K562 (cell line): Measurements from ENCODE around the gene RASD2. TPM values are rescaled to one million over a fixed set of nuclear protein-coding genes. Genes with fewer than 3 reads are reported as not detected.
A peak's percentile ranks its signal among the peaks of the same experiment; 100 is the strongest.

Experiments
- NR2C2 ChIP-seq, 2 experiments: fragments of 200-800 bp in 1 of 2; sonication (Bioruptor generic) in 1 of 2; sonication (generic) in 1 of 2; formaldehyde crosslinking in 1 of 2; IDR thresholded peaks; 2 replicates each; pipeline versions ENCODE4 v1.6.1 to v1.8.0; 2016 to 2022; ENCODE audit warnings: mild to moderate bottlenecking in 1 of 2, missing compliant biosample characterization in 1 of 2, missing genetic modification characterization in 1 of 2, missing genetic modification reagents in 1 of 2
- PHF20 ChIP-seq: fragments of 450-650 bp; IDR thresholded peaks from 2 replicates; pipeline ENCODE4 v1.6.1; 2018; ENCODE audit not compliant: partially characterized antibody
- PYGO2 ChIP-seq: fragments of 450-650 bp; IDR thresholded peaks from 2 replicates; pipeline ENCODE4 v1.6.1; 2016; ENCODE audit warnings: mild to moderate bottlenecking, missing genetic modification characterization, moderate library complexity, missing compliant biosample characterization
- RAD21 ChIP-seq, 2 experiments: fragments of 250-450 bp in 1 of 2; fragments of 450-650 bp in 1 of 2; sonication (Bioruptor Pico) in 1 of 2; formaldehyde crosslinking in 1 of 2; IDR thresholded peaks in 1 of 2; conservative IDR thresholded peaks in 1 of 2; 2 replicates each; pipeline versions ENCODE4 v1.4.0 to v1.8.0; 2020 to 2022; ENCODE audit warnings: mild to moderate bottlenecking in 2 of 2, moderate library complexity in 1 of 2
- TRIM24 ChIP-seq, 2 experiments: fragments of 450-650 bp; IDR thresholded peaks; 2 replicates each; pipeline ENCODE4 v1.6.1; 2016
- ZBTB7A ChIP-seq: IDR thresholded peaks from 2 replicates; pipeline ENCODE4 v1.6.1; 2011; ENCODE audit warnings: low read depth, mild to moderate bottlenecking, low read length, moderate library complexity, borderline replicate concordance; ENCODE audit not compliant: control insufficient read depth
- ZNF224 ChIP-seq: sonication (generic); formaldehyde crosslinking; IDR thresholded peaks from 2 replicates; pipeline ENCODE4 v1.8.0; 2022; ENCODE audit warnings: mild to moderate bottlenecking, missing genetic modification reagents
- ZNF23 ChIP-seq: fragments of 250-450 bp; sonication (Bioruptor Pico); IDR thresholded peaks from 2 replicates; pipeline ENCODE4 v1.4.0; 2020; ENCODE audit warnings: mild to moderate bottlenecking
- polyA plus RNA-seq, 8 experiments: library from polyadenylated mRNA; depleted of rRNA in 4 of 8; stranded (reverse) in 5 of 8; unstranded in 3 of 8; fragments of >200 nt; fragmentation: Nextera tagmentation in 2 of 8; fragmentation: Illumina TruSeq in 1 of 8; extraction: Ambion mirVana in 2 of 8; extraction: Trizol in 1 of 8; gene quantifications; 2 replicates each; pipeline versions ENCODE4 v1.2.1 to v1.2.3, GENCODE V29; 2011 to 2014; ENCODE audit warnings: inconsistent platforms in 1 of 8, missing spikeins in 1 of 8
- total RNA-seq, 7 experiments: library from RNA; depleted of rRNA in 6 of 7; stranded (reverse); fragments of >200 nt in 6 of 7; fragmentation: Illumina TruSeq in 2 of 7; extraction: Trizol in 2 of 7; gene quantifications; 2 replicates each; pipeline versions ENCODE4 v1.2.1 to v1.2.3, GENCODE V29; 2011 to 2021; ENCODE audit warnings: low replicate concordance in 1 of 7
- TF ChIP-seq, protein P1 (sequence below): fragments of 450-650 bp; IDR thresholded peaks from 2 replicates; pipeline ENCODE4 v1.6.1; 2016; ENCODE audit warnings: low read depth
- TF ChIP-seq, protein P2 (sequence below): fragments of 250-450 bp; sonication (Bioruptor Pico); IDR thresholded peaks from 2 replicates; pipeline ENCODE4 v1.8.0; 2021; ENCODE audit warnings: mild to moderate bottlenecking, moderate library complexity
- TF ChIP-seq, protein P3 (sequence below), 2 experiments: fragments of 450-650 bp; conservative IDR thresholded peaks; 2 replicates each; pipeline ENCODE4 v1.6.1; 2017; ENCODE audit warnings: mild to moderate bottlenecking in 2 of 2, moderate library complexity in 2 of 2
- TF ChIP-seq, protein P4 (sequence below): fragments of 450-650 bp; IDR thresholded peaks from 2 replicates; pipeline ENCODE4 v1.6.1; 2016

Gene RASD2
- total and polyA plus RNA-seq, 9 of the 15 experiments (the other 6 are each of a cell fraction or from before 2014, with no cell fraction given) = 0.05 TPM; not detected in 8

DNA sequence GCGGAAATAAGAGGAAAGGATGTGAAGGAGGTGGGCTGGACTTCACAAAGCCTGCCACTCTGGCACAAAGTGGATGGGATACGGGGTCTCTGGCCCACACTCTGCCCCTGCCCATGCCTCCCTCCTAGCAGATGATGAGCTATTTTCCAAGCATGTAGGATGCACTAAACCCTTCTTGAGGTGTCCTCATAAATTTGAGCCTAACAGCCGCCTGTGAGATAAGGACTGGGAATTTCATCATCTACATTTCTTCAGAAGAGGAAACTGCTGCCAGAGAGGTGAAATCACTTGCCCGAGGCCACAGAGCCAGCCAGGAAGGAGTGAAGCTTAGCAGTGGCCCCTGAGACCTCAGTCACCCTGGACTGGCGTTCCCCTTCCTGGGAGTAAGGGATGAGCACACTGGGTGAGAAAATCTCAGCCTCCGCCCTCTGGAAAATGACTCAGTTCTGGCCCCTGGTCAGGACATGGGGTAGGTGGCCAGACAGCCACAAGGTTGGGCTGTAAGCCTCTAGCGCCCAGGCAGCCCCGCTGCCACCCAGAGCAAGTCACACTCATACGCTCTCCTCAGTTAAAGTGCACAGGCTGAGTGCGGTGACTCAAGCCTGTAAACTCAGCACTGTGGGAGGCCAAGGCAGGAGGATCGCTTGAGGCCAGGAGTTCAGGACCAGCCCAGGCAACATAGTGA, 48.6 kb downstream of the RASD2 start (continued):
- TF ChIP-seq, protein P1, sequence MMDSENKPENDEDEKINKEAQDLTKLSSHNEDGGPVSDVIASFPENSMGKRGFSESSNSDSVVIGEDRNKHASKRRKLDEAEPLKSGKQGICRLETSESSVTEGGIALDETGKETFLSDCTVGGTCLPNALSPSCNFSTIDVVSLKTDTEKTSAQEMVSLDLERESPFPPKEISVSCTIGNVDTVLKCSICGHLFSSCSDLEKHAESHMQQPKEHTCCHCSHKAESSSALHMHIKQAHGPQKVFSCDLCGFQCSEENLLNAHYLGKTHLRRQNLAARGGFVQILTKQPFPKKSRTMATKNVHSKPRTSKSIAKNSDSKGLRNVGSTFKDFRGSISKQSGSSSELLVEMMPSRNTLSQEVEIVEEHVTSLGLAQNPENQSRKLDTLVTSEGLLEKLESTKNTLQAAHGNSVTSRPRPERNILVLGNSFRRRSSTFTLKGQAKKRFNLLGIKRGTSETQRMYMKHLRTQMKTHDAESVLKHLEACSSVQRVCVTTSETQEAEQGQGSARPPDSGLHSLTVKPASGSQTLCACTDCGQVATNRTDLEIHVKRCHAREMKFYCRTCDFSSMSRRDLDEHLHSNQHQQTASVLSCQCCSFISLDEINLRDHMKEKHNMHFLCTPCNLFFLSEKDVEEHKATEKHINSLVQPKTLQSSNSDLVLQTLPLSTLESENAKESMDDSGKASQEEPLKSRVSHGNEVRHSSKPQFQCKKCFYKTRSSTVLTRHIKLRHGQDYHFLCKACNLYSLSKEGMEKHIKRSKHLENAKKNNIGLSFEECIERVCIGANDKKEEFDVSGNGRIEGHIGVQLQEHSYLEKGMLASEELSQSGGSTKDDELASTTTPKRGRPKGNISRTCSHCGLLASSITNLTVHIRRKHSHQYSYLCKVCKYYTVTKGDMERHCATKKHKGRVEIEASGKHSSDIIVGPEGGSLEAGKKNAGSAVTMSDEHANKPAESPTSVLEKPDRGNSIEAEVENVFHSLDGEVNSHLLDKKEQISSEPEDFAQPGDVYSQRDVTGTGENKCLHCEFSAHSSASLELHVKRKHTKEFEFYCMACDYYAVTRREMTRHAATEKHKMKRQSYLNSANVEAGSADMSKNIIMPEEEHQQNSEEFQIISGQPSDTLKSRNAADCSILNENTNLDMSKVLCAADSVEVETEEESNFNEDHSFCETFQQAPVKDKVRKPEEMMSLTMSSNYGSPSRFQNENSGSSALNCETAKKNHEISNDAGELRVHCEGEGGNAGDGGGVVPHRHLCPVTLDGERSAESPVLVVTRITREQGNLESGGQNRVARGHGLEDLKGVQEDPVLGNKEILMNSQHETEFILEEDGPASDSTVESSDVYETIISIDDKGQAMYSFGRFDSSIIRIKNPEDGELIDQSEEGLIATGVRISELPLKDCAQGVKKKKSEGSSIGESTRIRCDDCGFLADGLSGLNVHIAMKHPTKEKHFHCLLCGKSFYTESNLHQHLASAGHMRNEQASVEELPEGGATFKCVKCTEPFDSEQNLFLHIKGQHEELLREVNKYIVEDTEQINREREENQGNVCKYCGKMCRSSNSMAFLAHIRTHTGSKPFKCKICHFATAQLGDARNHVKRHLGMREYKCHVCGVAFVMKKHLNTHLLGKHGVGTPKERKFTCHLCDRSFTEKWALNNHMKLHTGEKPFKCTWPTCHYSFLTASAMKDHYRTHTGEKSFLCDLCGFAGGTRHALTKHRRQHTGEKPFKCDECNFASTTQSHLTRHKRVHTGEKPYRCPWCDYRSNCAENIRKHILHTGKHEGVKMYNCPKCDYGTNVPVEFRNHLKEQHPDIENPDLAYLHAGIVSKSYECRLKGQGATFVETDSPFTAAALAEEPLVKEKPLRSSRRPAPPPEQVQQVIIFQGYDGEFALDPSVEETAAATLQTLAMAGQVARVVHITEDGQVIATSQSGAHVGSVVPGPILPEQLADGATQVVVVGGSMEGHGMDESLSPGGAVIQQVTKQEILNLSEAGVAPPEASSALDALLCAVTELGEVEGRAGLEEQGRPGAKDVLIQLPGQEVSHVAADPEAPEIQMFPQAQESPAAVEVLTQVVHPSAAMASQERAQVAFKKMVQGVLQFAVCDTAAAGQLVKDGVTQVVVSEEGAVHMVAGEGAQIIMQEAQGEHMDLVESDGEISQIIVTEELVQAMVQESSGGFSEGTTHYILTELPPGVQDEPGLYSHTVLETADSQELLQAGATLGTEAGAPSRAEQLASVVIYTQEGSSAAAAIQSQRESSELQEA = no peak
- no peak for TF ChIP-seq PYGO2 (tag)
- TF ChIP-seq NR2C2 (CRISPR knock-in tag; IDR thresholded peaks at IDR 0.05) = no peak
- TF ChIP-seq NR2C2 (tag; IDR thresholded peaks at IDR 0.05) = peak; percentile 55; the same call in 1 of the 2 replicates
- no peak for TF ChIP-seq ZBTB7A
- no peak for TF ChIP-seq ZNF23 (CRISPR knock-in tag)
- TF ChIP-seq, protein P2, sequence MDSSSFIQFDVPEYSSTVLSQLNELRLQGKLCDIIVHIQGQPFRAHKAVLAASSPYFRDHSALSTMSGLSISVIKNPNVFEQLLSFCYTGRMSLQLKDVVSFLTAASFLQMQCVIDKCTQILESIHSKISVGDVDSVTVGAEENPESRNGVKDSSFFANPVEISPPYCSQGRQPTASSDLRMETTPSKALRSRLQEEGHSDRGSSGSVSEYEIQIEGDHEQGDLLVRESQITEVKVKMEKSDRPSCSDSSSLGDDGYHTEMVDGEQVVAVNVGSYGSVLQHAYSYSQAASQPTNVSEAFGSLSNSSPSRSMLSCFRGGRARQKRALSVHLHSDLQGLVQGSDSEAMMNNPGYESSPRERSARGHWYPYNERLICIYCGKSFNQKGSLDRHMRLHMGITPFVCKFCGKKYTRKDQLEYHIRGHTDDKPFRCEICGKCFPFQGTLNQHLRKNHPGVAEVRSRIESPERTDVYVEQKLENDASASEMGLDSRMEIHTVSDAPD (CRISPR knock-in tag) = no peak
- TF ChIP-seq TRIM24 (IDR thresholded peaks at IDR 0.05) = peak in 1 of 2 experiments; percentile 39; a peak in 1 of 4 replicates
- 0 out of 4 replicates have a peak, but pooled peaks of 1 of the 2 experiments have one; percentile 6 for TF ChIP-seq RAD21 (CRISPR knock-in tag; conservative IDR thresholded peaks at IDR 0.05 in 1 of 2, IDR thresholded peaks at IDR 0.05 in 1 of 2)
- no peak for TF ChIP-seq PHF20
- TF ChIP-seq, protein P3, sequence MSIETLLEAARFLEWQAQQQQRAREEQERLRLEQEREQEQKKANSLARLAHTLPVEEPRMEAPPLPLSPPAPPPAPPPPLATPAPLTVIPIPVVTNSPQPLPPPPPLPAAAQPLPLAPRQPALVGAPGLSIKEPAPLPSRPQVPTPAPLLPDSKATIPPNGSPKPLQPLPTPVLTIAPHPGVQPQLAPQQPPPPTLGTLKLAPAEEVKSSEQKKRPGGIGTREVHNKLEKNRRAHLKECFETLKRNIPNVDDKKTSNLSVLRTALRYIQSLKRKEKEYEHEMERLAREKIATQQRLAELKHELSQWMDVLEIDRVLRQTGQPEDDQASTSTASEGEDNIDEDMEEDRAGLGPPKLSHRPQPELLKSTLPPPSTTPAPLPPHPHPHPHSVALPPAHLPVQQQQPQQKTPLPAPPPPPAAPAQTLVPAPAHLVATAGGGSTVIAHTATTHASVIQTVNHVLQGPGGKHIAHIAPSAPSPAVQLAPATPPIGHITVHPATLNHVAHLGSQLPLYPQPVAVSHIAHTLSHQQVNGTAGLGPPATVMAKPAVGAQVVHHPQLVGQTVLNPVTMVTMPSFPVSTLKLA (conservative IDR thresholded peaks at IDR 0.05) = no peak
- TF ChIP-seq, protein P4, sequence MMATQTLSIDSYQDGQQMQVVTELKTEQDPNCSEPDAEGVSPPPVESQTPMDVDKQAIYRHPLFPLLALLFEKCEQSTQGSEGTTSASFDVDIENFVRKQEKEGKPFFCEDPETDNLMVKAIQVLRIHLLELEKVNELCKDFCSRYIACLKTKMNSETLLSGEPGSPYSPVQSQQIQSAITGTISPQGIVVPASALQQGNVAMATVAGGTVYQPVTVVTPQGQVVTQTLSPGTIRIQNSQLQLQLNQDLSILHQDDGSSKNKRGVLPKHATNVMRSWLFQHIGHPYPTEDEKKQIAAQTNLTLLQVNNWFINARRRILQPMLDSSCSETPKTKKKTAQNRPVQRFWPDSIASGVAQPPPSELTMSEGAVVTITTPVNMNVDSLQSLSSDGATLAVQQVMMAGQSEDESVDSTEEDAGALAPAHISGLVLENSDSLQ = peak; percentile 44; the same call in 1 of the 2 replicates
- TF ChIP-seq ZNF224 (CRISPR knock-in tag) = no peak
